ENCODE results near the gene CD101.

CD101 gene

GRCh38 chr1:116986421-116987255 lies 14.9 kb upstream of the CD101 start:
- no peak for DNase-seq

GRCh38 chr1:116987256-116987555 lies 14.4 kb upstream of the CD101 start:
- no peak for DNase-seq

GRCh38 chr1:116988248-116988647 lies 13.3 kb upstream of the CD101 start:
- DNase-seq: peak; percentile 53

GRCh38 chr1:116988908-116989307 lies 12.7 kb upstream of the CD101 start:
- no peak for DNase-seq

- DNase-seq: no peak
These were observed 11.7 kb upstream of the CD101 start for GRCh38 chr1:116989835-116990234.

GRCh38 chr1:116990612-116991151 lies 10.9 kb upstream of the CD101 start:
- peak; percentile 93 for DNase-seq

- DNase-seq: no peak
These were observed 10.3 kb upstream of the CD101 start for GRCh38 chr1:116991171-116991845.

- DNase-seq: no peak
These were observed 9.6 kb upstream of the CD101 start for GRCh38 chr1:116991918-116992317.

- DNase-seq: no peak
These were observed 8.3 kb upstream of the CD101 start for GRCh38 chr1:116993286-116993685.

GRCh38 chr1:116994411-116994810 lies 7.1 kb upstream of the CD101 start:
- no peak for DNase-seq

GRCh38 chr1:116997066-116997465 lies 4.5 kb upstream of the CD101 start:
- DNase-seq: peak; percentile 80

GRCh38 chr1:116997636-116998035 lies 3.9 kb upstream of the CD101 start:
- peak; percentile 65 for DNase-seq

GRCh38 chr1:116999596-116999995 lies 2.0 kb upstream of the CD101 start:
- DNase-seq: no peak

- no peak for DNase-seq
These were observed 1.4 kb upstream of the CD101 start for GRCh38 chr1:117000142-117000541.

GRCh38 chr1:117003223-117003875 lies 1.8 kb downstream of the CD101 start:
- DNase-seq: peak; percentile 21

GRCh38 chr1:117007719-117008013 lies 6.1 kb downstream of the CD101 start:
- DNase-seq: no peak

- DNase-seq: no peak
These were observed 7.1 kb downstream of the CD101 start for GRCh38 chr1:117008656-117009055.

- DNase-seq: peak; percentile 32
These were observed 7.6 kb downstream of the CD101 start for GRCh38 chr1:117009132-117009531.

GRCh38 chr1:117010310-117010969 lies 8.9 kb downstream of the CD101 start:
- no peak for DNase-seq

GRCh38 chr1:117011334-117011733 lies 9.8 kb downstream of the CD101 start:
- no peak for DNase-seq

GRCh38 chr1:117013309-117013858 lies 11.8 kb downstream of the CD101 start:
- DNase-seq: no peak

- peak; percentile 44 for DNase-seq
These were observed 12.6 kb downstream of the CD101 start for GRCh38 chr1:117014209-117014608.

GRCh38 chr1:117015724-117016123 lies 14.2 kb downstream of the CD101 start:
- DNase-seq: no peak
